Measurements from ENCODE around the gene USP48. TPM values are rescaled to one million over a fixed set of nuclear protein-coding genes. Genes with fewer than 3 reads are reported as not detected.

Gene USP48
- total and polyA plus RNA-seq, 2 of the 13 experiments (the other 11 are each of a cell fraction or from before 2014, with no cell fraction given), result 30.4 to 30.7 TPM

GRCh38 chr1:21669258-21670058 lies 113.5 kb downstream of the USP48 start, which contains the start of gene RAP1GAP (continued):
- TF ChIP-seq E2F5 (CRISPR knock-in tag; conservative IDR thresholded peaks at IDR 0.05) (no peak), CBX2 (IDR thresholded peaks at IDR 0.05; ENCODE audit: low read depth, low read length) (no peak), CBX2 (CRISPR knock-in tag; IDR thresholded peaks at IDR 0.05; ENCODE audit: low read depth) (no peak), ZNF652 (CRISPR knock-in tag; IDR thresholded peaks at IDR 0.05; ENCODE audit: borderline replicate concordance, low read depth) (no peak), KDM2A (CRISPR knock-in tag; IDR thresholded peaks at IDR 0.05; ENCODE audit: borderline replicate concordance, low read depth) (peak; percentile 93), ZNF235 (CRISPR knock-in tag; IDR thresholded peaks at IDR 0.05; ENCODE audit: borderline replicate concordance) (no peak), FLYWCH1 (CRISPR knock-in tag; IDR thresholded peaks at IDR 0.05) (no peak), ZNF562 (CRISPR knock-in tag; IDR thresholded peaks at IDR 0.05; ENCODE audit: borderline replicate concordance) (no peak), TBP (CRISPR knock-in tag; IDR thresholded peaks at IDR 0.05) (no peak), WIZ (CRISPR knock-in tag; IDR thresholded peaks at IDR 0.05) (peak; percentile 78; the same call in 1 of the 2 replicates), FOXM1 (CRISPR knock-in tag; IDR thresholded peaks at IDR 0.05) (no peak), IKZF1 (IDR thresholded peaks at IDR 0.05) (no peak), HNRNPK (IDR thresholded peaks at IDR 0.05; ENCODE audit: low read depth, low read length, poor library complexity, severe bottlenecking) (no peak), MAZ (IDR thresholded peaks at IDR 0.05; ENCODE audit: borderline replicate concordance, low read depth, low read length) (peak; percentile 94), MAZ (CRISPR knock-in tag; IDR thresholded peaks at IDR 0.05; ENCODE audit: low read depth) (peak; percentile 91), GTF3A (CRISPR knock-in tag; conservative IDR thresholded peaks at IDR 0.05) (no peak), EHMT2 (IDR thresholded peaks at IDR 0.05; ENCODE audit: borderline replicate concordance, low read depth, low read length) (no peak), SRSF9 (IDR thresholded peaks at IDR 0.05; ENCODE audit: borderline replicate concordance, insufficient read depth, low read depth, low read length, poor library complexity, severe bottlenecking) (no peak), ZNF704 (CRISPR knock-in tag; IDR thresholded peaks at IDR 0.05; ENCODE audit: borderline replicate concordance) (no peak; the same call in 1 of the 2 replicates)
- TF ChIP-seq, protein P1, sequence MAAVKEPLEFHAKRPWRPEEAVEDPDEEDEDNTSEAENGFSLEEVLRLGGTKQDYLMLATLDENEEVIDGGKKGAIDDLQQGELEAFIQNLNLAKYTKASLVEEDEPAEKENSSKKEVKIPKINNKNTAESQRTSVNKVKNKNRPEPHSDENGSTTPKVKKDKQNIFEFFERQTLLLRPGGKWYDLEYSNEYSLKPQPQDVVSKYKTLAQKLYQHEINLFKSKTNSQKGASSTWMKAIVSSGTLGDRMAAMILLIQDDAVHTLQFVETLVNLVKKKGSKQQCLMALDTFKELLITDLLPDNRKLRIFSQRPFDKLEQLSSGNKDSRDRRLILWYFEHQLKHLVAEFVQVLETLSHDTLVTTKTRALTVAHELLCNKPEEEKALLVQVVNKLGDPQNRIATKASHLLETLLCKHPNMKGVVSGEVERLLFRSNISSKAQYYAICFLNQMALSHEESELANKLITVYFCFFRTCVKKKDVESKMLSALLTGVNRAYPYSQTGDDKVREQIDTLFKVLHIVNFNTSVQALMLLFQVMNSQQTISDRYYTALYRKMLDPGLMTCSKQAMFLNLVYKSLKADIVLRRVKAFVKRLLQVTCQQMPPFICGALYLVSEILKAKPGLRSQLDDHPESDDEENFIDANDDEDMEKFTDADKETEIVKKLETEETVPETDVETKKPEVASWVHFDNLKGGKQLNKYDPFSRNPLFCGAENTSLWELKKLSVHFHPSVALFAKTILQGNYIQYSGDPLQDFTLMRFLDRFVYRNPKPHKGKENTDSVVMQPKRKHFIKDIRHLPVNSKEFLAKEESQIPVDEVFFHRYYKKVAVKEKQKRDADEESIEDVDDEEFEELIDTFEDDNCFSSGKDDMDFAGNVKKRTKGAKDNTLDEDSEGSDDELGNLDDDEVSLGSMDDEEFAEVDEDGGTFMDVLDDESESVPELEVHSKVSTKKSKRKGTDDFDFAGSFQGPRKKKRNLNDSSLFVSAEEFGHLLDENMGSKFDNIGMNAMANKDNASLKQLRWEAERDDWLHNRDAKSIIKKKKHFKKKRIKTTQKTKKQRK (IDR thresholded peaks at IDR 0.05; ENCODE audit: low read length), result no peak
- TF ChIP-seq, protein P2, sequence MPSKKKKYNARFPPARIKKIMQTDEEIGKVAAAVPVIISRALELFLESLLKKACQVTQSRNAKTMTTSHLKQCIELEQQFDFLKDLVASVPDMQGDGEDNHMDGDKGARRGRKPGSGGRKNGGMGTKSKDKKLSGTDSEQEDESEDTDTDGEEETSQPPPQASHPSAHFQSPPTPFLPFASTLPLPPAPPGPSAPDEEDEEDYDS (CRISPR knock-in tag; IDR thresholded peaks at IDR 0.05), result peak; percentile 74
- TF ChIP-seq, protein P3, sequence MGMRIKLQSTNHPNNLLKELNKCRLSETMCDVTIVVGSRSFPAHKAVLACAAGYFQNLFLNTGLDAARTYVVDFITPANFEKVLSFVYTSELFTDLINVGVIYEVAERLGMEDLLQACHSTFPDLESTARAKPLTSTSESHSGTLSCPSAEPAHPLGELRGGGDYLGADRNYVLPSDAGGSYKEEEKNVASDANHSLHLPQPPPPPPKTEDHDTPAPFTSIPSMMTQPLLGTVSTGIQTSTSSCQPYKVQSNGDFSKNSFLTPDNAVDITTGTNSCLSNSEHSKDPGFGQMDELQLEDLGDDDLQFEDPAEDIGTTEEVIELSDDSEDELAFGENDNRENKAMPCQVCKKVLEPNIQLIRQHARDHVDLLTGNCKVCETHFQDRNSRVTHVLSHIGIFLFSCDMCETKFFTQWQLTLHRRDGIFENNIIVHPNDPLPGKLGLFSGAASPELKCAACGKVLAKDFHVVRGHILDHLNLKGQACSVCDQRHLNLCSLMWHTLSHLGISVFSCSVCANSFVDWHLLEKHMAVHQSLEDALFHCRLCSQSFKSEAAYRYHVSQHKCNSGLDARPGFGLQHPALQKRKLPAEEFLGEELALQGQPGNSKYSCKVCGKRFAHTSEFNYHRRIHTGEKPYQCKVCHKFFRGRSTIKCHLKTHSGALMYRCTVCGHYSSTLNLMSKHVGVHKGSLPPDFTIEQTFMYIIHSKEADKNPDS (CRISPR knock-in tag; IDR thresholded peaks at IDR 0.05), result no peak
